ENCODE data around the gene NBPF3.
A peak's percentile ranks its signal among the peaks of the same experiment; 100 is the strongest.
"Not testable (repeated sequence)": the region's sequence is repeated elsewhere in the genome, so short reads cannot be mapped to it uniquely, and the experiment has no call there.

Gene NBPF3

GRCh38 chr1:21439721-21440629, at the start of gene NBPF3:
Gene NBPF3 (plus strand): TSS chr1:21440137. CDS start chr1:21445087, 4,950 bp downstream.
- H3K27ac ChIP-seq, result peak within 1 kb of the TSS; percentile 40
- DNase-seq (ENCODE audit: low read depth, low spot score), result peak; percentile 50

- no peak for DNase-seq (ENCODE audit: low read depth, low spot score)
- H3K27ac ChIP-seq, result no peak overlapping the region
Measured at GRCh38 chr1:21391497-21391896, 48.4 kb upstream of the NBPF3 start.

GRCh38 chr1:21392587-21393263, 47.2 kb upstream of the NBPF3 start:
- H3K27ac ChIP-seq, result no peak overlapping the region
- DNase-seq (ENCODE audit: low read depth, low spot score), result no peak

GRCh38 chr1:21396516-21396915, 43.4 kb upstream of the NBPF3 start:
- H3K27ac ChIP-seq, result no peak overlapping the region

GRCh38 chr1:21397813-21398188, 42.1 kb upstream of the NBPF3 start:
- no peak overlapping the region for H3K27ac ChIP-seq
- DNase-seq (ENCODE audit: low read depth, low spot score), result no peak

More at GRCh38 chr1:21396516-21396915, 43.4 kb upstream of the NBPF3 start:
- no peak for DNase-seq (ENCODE audit: low read depth, low spot score)

- H3K27ac ChIP-seq; DNase-seq (ENCODE audit: low read depth, low spot score): not testable (repeated sequence)
Measured at GRCh38 chr1:21401726-21402346, 38.1 kb upstream of the NBPF3 start.

- H3K27ac ChIP-seq, result no peak overlapping the region
- no peak for DNase-seq (ENCODE audit: low read depth, low spot score)
Measured at GRCh38 chr1:21406659-21407058, 33.3 kb upstream of the NBPF3 start.

- not testable (repeated sequence) for H3K27ac ChIP-seq; DNase-seq (ENCODE audit: low read depth, low spot score)
Measured at GRCh38 chr1:21409897-21410296, 30.0 kb upstream of the NBPF3 start.

GRCh38 chr1:21414015-21414414, 25.9 kb upstream of the NBPF3 start:
- H3K27ac ChIP-seq, result no peak overlapping the region

GRCh38 chr1:21420378-21420777, 19.6 kb upstream of the NBPF3 start:
- not testable (repeated sequence) for DNase-seq (ENCODE audit: low read depth, low spot score)

More at GRCh38 chr1:21414015-21414414, 25.9 kb upstream of the NBPF3 start:
- DNase-seq (ENCODE audit: low read depth, low spot score), result no peak

GRCh38 chr1:21421307-21421706, 18.6 kb upstream of the NBPF3 start:
- not testable (repeated sequence) for H3K27ac ChIP-seq; DNase-seq (ENCODE audit: low read depth, low spot score)

More at GRCh38 chr1:21420378-21420777, 19.6 kb upstream of the NBPF3 start:
- H3K27ac ChIP-seq, result not testable (repeated sequence)

- DNase-seq (ENCODE audit: low read depth, low spot score); H3K27ac ChIP-seq: not testable (repeated sequence)
Measured at GRCh38 chr1:21427798-21428480, 12.0 kb upstream of the NBPF3 start.

GRCh38 chr1:21428481-21429073, 11.4 kb upstream of the NBPF3 start:
- not testable (repeated sequence) for DNase-seq (ENCODE audit: low read depth, low spot score); H3K27ac ChIP-seq

- DNase-seq (ENCODE audit: low read depth, low spot score); H3K27ac ChIP-seq: not testable (repeated sequence)
Measured at GRCh38 chr1:21429210-21429609, 10.7 kb upstream of the NBPF3 start.

GRCh38 chr1:21430875-21431274, 9.1 kb upstream of the NBPF3 start:
- not testable (repeated sequence) for DNase-seq (ENCODE audit: low read depth, low spot score); H3K27ac ChIP-seq

GRCh38 chr1:21434394-21434793, 5.5 kb upstream of the NBPF3 start:
- no peak overlapping the region for H3K27ac ChIP-seq
- no peak for DNase-seq (ENCODE audit: low read depth, low spot score)

- H3K27ac ChIP-seq, result no peak overlapping the region
- no peak for DNase-seq (ENCODE audit: low read depth, low spot score)
Measured at GRCh38 chr1:21435646-21436487, 4.1 kb upstream of the NBPF3 start.

GRCh38 chr1:21436488-21437340, 3.2 kb upstream of the NBPF3 start:
- DNase-seq (ENCODE audit: low read depth, low spot score), result no peak
- H3K27ac ChIP-seq, result no peak overlapping the region
